Measurements from ENCODE around the gene GFI1B.

- TF ChIP-seq CTCF (conservative IDR thresholded peaks at IDR 0.05) (no peak), EZH2 (IDR thresholded peaks at IDR 0.05; ENCODE audit: low read depth) (no peak)
Measured at GRCh38 chr9:133003071-133003461, 24.6 kb downstream of the GFI1B start.

Measured in PC-9 (cell line).